GM10248 (cell line): ENCODE data around the gene ATP4B.
"Not testable (repeated sequence)": the region's sequence is repeated elsewhere in the genome, so short reads cannot be mapped to it uniquely, and the experiment has no call there.

ENCODE experiments used
- CTCF ChIA-PET: fragments of 300-600 bp; sonication (Branson Sonifier 250); formaldehyde crosslinking; extraction: SDS; loops from one replicate; lab custom pipeline; 2021; ENCODE audit warnings: antibody characterized with exemption; lab: Yijun Ruan, JAX
- POLR2A ChIA-PET: fragments of 350-650 bp; sonication (Branson Sonifier 250); formaldehyde crosslinking; extraction: SDS; loops from one replicate; lab custom pipeline; 2020; ENCODE audit warnings: antibody characterized with exemption; lab: Yijun Ruan, JAX
- DNase-seq: peaks from one replicate; pipeline ENCODE4 v3.0.0; 2012; ENCODE audit errors: extremely low spot score
- TF ChIP-seq, protein P1 (sequence below): IDR thresholded peaks from 2 replicates; pipeline ENCODE4 v1.5.1; 2012; ENCODE audit warnings: mild to moderate bottlenecking, low read depth; ENCODE audit errors: extremely low read depth, missing control alignments, control extremely low read depth

ATP4B gene

DNA sequence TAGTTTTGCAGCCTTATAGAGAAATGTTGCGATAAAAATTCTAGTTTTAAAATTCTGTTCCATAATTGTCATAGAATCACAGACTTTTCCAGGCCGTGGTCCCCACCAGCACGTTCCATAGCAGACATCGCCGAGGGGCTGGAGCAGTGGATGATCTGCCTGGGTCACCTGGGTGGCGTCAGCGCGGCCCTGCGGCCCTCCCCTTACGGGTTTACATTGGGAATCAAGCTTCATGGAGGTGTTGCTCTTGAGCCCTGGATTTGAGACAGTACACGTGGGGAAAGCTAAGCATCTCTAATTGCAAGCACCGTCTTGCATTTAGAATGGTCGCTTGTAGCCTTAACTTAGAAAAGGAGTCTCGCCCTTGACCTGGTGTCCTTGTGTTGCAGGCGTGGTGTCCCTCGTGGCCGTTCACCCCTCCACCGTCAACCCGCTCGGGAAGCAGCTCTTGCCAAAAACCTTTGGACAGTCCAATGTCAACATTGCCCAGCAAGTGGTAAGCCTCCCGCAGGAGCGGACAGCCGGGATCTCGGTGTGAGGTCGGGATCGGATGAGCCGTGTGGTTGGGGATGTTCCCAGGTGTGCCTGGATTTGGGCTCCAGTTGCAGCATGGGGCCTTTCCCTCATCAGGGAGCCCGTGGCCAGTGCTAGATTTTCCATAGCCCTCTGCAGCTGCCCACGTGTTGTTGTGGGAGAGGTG is 35.1 kb downstream of the ATP4B start:
- TF ChIP-seq, protein P1, sequence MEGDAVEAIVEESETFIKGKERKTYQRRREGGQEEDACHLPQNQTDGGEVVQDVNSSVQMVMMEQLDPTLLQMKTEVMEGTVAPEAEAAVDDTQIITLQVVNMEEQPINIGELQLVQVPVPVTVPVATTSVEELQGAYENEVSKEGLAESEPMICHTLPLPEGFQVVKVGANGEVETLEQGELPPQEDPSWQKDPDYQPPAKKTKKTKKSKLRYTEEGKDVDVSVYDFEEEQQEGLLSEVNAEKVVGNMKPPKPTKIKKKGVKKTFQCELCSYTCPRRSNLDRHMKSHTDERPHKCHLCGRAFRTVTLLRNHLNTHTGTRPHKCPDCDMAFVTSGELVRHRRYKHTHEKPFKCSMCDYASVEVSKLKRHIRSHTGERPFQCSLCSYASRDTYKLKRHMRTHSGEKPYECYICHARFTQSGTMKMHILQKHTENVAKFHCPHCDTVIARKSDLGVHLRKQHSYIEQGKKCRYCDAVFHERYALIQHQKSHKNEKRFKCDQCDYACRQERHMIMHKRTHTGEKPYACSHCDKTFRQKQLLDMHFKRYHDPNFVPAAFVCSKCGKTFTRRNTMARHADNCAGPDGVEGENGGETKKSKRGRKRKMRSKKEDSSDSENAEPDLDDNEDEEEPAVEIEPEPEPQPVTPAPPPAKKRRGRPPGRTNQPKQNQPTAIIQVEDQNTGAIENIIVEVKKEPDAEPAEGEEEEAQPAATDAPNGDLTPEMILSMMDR, result no peak
- DNase-seq, result no peak
- POLR2A ChIA-PET, result no interaction called here
- CTCF ChIA-PET, result no interaction called here

DNA sequence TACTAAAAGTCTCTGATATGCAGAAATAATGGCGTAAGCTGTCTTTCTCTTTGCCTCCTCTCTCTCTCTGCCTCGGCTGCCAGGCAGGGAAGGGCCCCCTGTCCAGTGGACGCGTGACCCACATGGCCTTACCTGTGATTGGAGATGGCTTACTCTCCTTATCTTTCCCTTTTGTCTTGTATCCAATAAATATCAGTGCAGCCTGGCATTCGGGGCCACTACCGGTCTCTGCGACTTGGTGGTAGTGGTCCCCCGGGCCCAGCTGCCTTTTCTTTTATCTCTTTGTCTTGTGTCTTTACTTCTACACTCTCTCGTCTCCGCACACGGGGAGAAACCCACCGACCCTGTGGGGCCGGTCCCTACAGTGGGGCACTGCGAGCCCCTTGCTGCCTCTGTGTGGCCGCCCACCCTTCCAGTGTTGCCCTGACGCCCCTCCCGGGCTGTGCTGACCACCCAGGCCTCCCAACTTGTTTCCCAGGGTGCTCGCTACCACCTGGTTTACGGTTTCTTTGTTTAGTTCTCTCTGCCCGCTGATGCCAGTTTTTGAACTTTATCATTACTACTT is 35.9 kb downstream of the ATP4B start:
- POLR2A ChIA-PET, CTCF ChIA-PET, DNase-seq: not testable (repeated sequence)

DNA sequence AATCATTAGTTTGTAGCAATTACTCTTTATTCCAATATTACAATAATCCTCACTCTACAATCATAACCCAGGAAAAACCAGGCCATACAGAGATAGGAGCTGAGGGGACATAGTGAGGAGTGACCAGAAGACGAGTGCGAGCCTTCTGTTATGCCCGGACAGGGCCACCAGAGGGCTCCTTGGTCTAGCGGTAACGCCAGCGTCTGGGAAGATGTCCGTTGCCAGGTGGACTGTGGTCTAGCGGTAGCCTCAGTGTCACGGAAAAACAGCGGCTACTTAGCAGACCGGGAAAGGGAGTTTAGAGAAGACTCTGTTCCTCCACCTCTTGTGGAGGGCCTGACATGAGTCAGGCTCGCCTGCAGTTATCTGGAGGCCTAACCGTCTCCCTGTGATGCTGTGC is 36.5 kb downstream of the ATP4B start:
- CTCF ChIA-PET, POLR2A ChIA-PET, DNase-seq: not testable (repeated sequence)

DNA sequence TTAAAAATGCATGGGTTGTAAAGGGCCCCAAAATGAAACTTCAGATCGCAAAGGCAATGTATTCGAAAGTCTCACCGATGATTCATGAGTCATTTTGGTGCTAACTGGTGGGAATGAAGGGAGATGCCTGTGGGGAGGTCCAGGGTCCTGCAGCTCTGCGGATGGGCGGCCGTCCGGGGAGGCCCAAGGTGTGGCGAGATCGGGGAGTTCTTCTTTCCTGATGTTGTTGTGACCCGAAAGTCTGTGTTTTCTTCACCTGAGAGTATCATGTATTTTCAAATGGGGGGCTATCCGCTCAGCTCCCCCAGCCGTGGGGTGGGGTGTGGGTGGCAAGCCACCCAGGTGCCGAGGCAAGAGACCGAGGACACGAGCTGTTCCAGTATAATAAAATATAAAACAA is 37.0 kb downstream of the ATP4B start:
- ChIA-PET POLR2A (no interaction called here), CTCF (no interaction called here)
- TF ChIP-seq, protein P1, result no peak
- DNase-seq, result no peak

DNA sequence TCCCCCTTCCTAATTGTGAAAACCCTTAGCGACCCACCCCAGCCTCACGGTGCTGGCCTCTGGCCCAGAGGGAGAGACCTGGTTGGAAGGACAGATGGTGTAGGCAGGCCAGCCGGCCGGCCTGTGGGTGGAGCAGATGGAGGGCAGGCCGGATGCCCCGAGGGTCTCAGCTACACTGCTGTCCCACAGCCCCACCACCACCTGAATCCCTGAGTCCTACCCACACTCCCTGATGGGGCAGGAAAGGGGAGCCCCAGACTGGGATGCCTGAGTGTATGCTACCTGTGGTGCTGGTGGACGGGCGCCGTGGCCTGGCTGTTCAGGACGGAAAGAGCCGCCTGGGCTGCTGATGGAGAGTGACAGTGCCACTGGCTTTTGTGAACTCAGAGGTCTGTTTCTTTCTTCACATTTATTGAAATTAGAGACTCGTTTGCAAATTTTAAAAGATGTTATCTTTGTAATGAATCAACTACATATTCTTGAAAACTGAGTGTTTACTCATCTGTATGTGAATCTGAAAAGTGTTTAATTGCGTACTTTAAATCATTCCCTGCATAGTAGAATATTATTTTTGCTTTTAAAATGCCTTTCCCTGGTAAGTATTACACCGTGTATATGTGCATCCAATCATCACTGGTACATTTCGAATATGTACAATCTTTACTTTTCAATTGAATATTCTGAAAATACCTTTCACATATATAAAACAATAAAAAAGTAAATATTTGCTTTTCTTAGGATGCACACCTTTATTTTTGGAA is 37.8 kb downstream of the ATP4B start:
- TF ChIP-seq, protein P1, result no peak
- DNase-seq, result no peak
- ChIA-PET CTCF (no interaction called here), POLR2A (no interaction called here)

DNA sequence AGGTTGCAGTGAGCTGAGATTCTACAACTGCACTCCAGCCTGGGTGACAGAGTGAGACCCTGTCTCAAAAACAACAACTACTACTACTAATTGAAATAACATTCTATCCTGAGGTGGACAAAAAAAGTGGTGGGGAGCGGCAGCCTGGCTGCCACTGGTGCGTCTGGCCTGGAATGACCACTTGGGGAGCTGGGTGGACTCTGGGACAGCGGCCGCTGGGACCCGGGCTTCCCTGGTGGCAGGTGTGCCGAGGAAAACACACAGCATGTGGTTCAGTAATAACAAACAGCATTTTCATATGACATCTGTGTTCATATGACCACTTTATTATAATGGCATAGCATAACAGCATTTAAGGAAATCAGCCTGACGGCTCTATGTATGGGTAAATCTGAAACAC is 39.5 kb downstream of the ATP4B start:
- POLR2A ChIA-PET, result no interaction called here
- CTCF ChIA-PET, result interaction anchor here (1.1 kb wide), 1 partner anchor 10 kb away, joined by 3 read pairs; no protein-coding TSS in a partner anchor
- TF ChIP-seq, protein P1, result no peak
- DNase-seq, result no peak

DNA sequence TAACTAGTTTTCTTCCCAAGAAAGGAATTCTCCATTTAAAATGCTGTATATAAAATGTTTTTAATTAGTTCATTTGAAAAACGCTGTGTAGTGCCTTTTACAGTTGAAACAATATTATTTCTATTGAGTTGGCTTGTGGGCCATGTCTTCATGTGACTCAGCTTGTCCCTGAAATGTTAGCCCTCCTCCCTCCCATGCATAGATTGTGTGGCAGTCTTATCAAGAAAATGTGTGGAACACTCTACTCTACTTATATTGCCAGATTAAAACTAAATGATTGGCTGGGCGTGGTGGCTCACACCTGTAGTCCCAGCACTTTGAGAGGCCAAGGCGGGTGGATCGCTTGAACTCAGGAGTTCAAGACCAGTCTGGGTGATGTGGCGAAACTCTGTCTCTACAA is 40.0 kb downstream of the ATP4B start:
- ChIA-PET CTCF (interaction anchor here (1.1 kb wide), 1 partner anchor 10 kb away, joined by 3 read pairs; no protein-coding TSS in a partner anchor), POLR2A (no interaction called here)
- TF ChIP-seq, protein P1, result no peak
- DNase-seq, result no peak
